H9 (cell line): Measurements from ENCODE around the gene KCNA5. TPM values are rescaled to one million over a fixed set of nuclear protein-coding genes. Genes with fewer than 3 reads are reported as not detected.

Experiments used
- DNase-seq: peaks from one replicate; pipeline ENCODE4 v3.0.0-alpha.2; 2017
- H2AFZ ChIP-seq: one replicate; pipeline ENCODE4 v1.6.1; 2013; ENCODE audit warnings: mild to moderate bottlenecking, low read length, control low read depth, moderate library complexity
- H2AK5ac ChIP-seq: 2 replicates; pipeline ENCODE4 v1.6.1; 2013; ENCODE audit warnings: low read length, control low read depth, mixed read lengths; ENCODE audit not compliant: insufficient read length
- H2BK120ac ChIP-seq: one replicate; pipeline ENCODE4 v1.6.1; 2013; ENCODE audit warnings: low read depth, mild to moderate bottlenecking, low read length, control low read depth, inconsistent platforms; ENCODE audit not compliant: poor library complexity, severe bottlenecking
- H2BK12ac ChIP-seq: 2 replicates; pipeline ENCODE4 v1.6.1; 2013; ENCODE audit warnings: low read length, control low read depth, mixed read lengths, low read depth; ENCODE audit not compliant: insufficient read length
- H2BK15ac ChIP-seq: 2 replicates; pipeline ENCODE4 v1.6.1; 2013; ENCODE audit warnings: low read depth, low read length, control low read depth
- H2BK20ac ChIP-seq: one replicate; pipeline ENCODE4 v1.6.1; 2013; ENCODE audit warnings: low read depth, mild to moderate bottlenecking, low read length, control low read depth, inconsistent platforms; ENCODE audit not compliant: poor library complexity, severe bottlenecking
- H2BK5ac ChIP-seq: 2 replicates; pipeline ENCODE4 v1.6.1; 2013; ENCODE audit warnings: low read length, control low read depth, mixed read lengths; ENCODE audit not compliant: insufficient read length
- H3K14ac ChIP-seq: 2 replicates; pipeline ENCODE4 v1.6.1; 2013; ENCODE audit warnings: low read length, control low read depth; ENCODE audit not compliant: insufficient read depth
- H3K18ac ChIP-seq: 2 replicates; pipeline ENCODE4 v1.6.1; 2013; ENCODE audit warnings: low read depth, mild to moderate bottlenecking, mixed read lengths, low read length, control low read depth; ENCODE audit not compliant: insufficient read length
- H3K23ac ChIP-seq: 2 replicates; pipeline ENCODE4 v1.6.1; 2013; ENCODE audit warnings: low read length, control low read depth, mixed read lengths, low read depth; ENCODE audit not compliant: insufficient read length
- H3K23me2 ChIP-seq: 2 replicates; pipeline ENCODE4 v1.6.1; 2013; ENCODE audit warnings: low read depth, mild to moderate bottlenecking, mixed read lengths, low read length, control low read depth; ENCODE audit not compliant: insufficient read length, poor library complexity, severe bottlenecking
- H3K27ac ChIP-seq: 2 replicates; pipeline ENCODE4 v1.5.1; 2013; ENCODE audit warnings: low read length, control low read depth, mixed read lengths, low read depth; ENCODE audit not compliant: insufficient read length
- H3K27me3 ChIP-seq: 2 replicates; pipeline ENCODE4 v1.6.1; 2013; ENCODE audit warnings: low read length, control low read depth, inconsistent platforms; ENCODE audit not compliant: insufficient read depth
- H3K4ac ChIP-seq: 2 replicates; pipeline ENCODE4 v1.6.1; 2013; ENCODE audit warnings: low read depth, mild to moderate bottlenecking, control low read depth, inconsistent platforms, low read length, moderate library complexity
- H3K4me1 ChIP-seq: 2 replicates; pipeline ENCODE4 v1.6.1; 2013; ENCODE audit warnings: low read length, control low read depth, inconsistent platforms; ENCODE audit not compliant: insufficient read depth
- H3K4me2 ChIP-seq: 2 replicates; pipeline ENCODE4 v1.6.1; 2013; ENCODE audit warnings: low read length, control low read depth, mixed read lengths; ENCODE audit not compliant: insufficient read length, insufficient read depth
- H3K56ac ChIP-seq: 2 replicates; pipeline ENCODE4 v1.6.1; 2013; ENCODE audit warnings: low read depth, mild to moderate bottlenecking, mixed read lengths, low read length, control low read depth; ENCODE audit not compliant: insufficient read length
- H3K79me1 ChIP-seq: 2 replicates; pipeline ENCODE4 v1.6.1; 2013; ENCODE audit warnings: low read depth, mild to moderate bottlenecking, moderate library complexity, low read length, control low read depth, inconsistent platforms; ENCODE audit not compliant: insufficient read depth, poor library complexity, severe bottlenecking
- H3K79me2 ChIP-seq: 2 replicates; pipeline ENCODE4 v1.6.1; 2013; ENCODE audit warnings: low read length, control low read depth, inconsistent platforms; ENCODE audit not compliant: insufficient read depth
- H3K9ac ChIP-seq: 2 replicates; pipeline ENCODE4 v1.6.1; 2013; ENCODE audit warnings: low read length, control low read depth, mixed read lengths; ENCODE audit not compliant: insufficient read length; ENCODE audit errors: extremely low read depth
- H3K9me3 ChIP-seq: one replicate; pipeline ENCODE4 v1.6.1; 2013; ENCODE audit warnings: low read depth, low read length, inconsistent platforms; ENCODE audit not compliant: control insufficient read depth
- H3T11ph ChIP-seq: one replicate; pipeline ENCODE4 v1.6.1; 2013; ENCODE audit warnings: mild to moderate bottlenecking, low read length, control low read depth, inconsistent platforms
- H4K20me1 ChIP-seq: one replicate; pipeline ENCODE4 v1.6.1; 2013; ENCODE audit not compliant: control insufficient read depth, insufficient read length, insufficient read depth
- H4K5ac ChIP-seq: 2 replicates; pipeline ENCODE4 v1.6.1; 2013; ENCODE audit warnings: low read depth, mild to moderate bottlenecking, mixed read lengths, low read length, control low read depth; ENCODE audit not compliant: insufficient read length
- H4K8ac ChIP-seq: replicated peaks from 2 replicates; pipeline ENCODE4 v1.6.1; 2013; ENCODE audit warnings: low read length, control low read depth, mixed read lengths, low read depth; ENCODE audit not compliant: insufficient read length
- H4K91ac ChIP-seq: 2 replicates; pipeline ENCODE4 v1.6.1; 2013; ENCODE audit warnings: low read depth, mild to moderate bottlenecking, moderate library complexity, mixed read lengths, low read length, control low read depth; ENCODE audit not compliant: insufficient read length
- H3K27ac Mint-ChIP-seq, 3 experiments: 2 replicates in 2 of 3; 3 replicates in 1 of 3; pipeline ENCODE4 v1.8.0; 2020 to 2021; ENCODE audit warnings: mixed read lengths in 3 of 3, mild to moderate bottlenecking in 1 of 3, moderate library complexity in 1 of 3
- H3K27me3 Mint-ChIP-seq: 2 replicates; pipeline ENCODE4 v1.8.0; 2021; ENCODE audit warnings: low read depth, mild to moderate bottlenecking, moderate library complexity, mixed read lengths
- H3K36me3 Mint-ChIP-seq, 3 experiments: 2 replicates in 2 of 3; 3 replicates in 1 of 3; pipeline ENCODE4 v1.8.0; 2020 to 2021; ENCODE audit warnings: low read depth in 3 of 3, mixed read lengths in 3 of 3; ENCODE audit not compliant: insufficient read depth in 1 of 3
- H3K4me1 Mint-ChIP-seq, 2 experiments: 2 replicates each; pipeline ENCODE4 v1.8.0; 2020; ENCODE audit warnings: mixed read lengths in 2 of 2
- H3K4me3 Mint-ChIP-seq, 2 experiments: 2 replicates in 1 of 2; 3 replicates in 1 of 2; pipeline ENCODE4 v1.8.0; 2020 to 2021; ENCODE audit warnings: mild to moderate bottlenecking in 2 of 2, mixed read lengths in 2 of 2, moderate library complexity in 1 of 2
- H3K9me3 Mint-ChIP-seq, 2 experiments: 2 replicates in 1 of 2; 3 replicates in 1 of 2; pipeline ENCODE4 v1.8.0; 2020; ENCODE audit warnings: mild to moderate bottlenecking in 2 of 2, mixed read lengths in 2 of 2, moderate library complexity in 1 of 2
- CTCF ChIP-seq: fragments of 200-600 bp; sonication (generic); conservative IDR thresholded peaks from 3 replicates; pipeline ENCODE4 v1.8.0; 2021; ENCODE audit warnings: antibody characterized with exemption, mild to moderate bottlenecking
- WGBS: extraction: QIAGEN DNeasy Blood & Tissue Kit; methylation state at CpG from one replicate; pipeline ENCODE4 v1.1.7; 2013; ENCODE audit warnings: missing lambda C conversion rate, low lambda C conversion rate, mixed read lengths; ENCODE audit not compliant: insufficient read length; ENCODE audit errors: extremely low coverage; 5-methylcytosine and 5-hydroxymethylcytosine counted together
- total RNA-seq: library from RNA; stranded (reverse); gene quantifications from 2 replicates; pipeline ENCODE4 v1.2.1, GENCODE V29; 2021

KCNA5 gene
- total RNA-seq, 1 experiment from 2014 or later = 0.22 TPM

GRCh38 chr12:5070090-5070489 is 26.4 kb downstream of the KCNA5 start:
- H3K4me2 ChIP-seq = no peak overlapping the region
- H3K36me3 Mint-ChIP-seq = no peaks in the 10 kb centered on the region
- WGBS = no CpG with 5 or more reads among the region's 3 CpGs
- H3K23ac ChIP-seq = no peak overlapping the region
- no peak overlapping the region for H3T11ph ChIP-seq
- H3K79me2 ChIP-seq = no peaks in the 10 kb centered on the region
- DNase-seq = no peak
- H2AFZ ChIP-seq = no peak overlapping the region
- H3K27me3 ChIP-seq = no peaks in the 10 kb centered on the region
- no peak overlapping the region for H3K18ac ChIP-seq
- H4K8ac ChIP-seq = no peak overlapping the region
- no peak overlapping the region for H2BK5ac ChIP-seq
- H3K9me3 Mint-ChIP-seq = no peaks in the 10 kb centered on the region
- H3K14ac ChIP-seq = no peak overlapping the region
- H4K5ac ChIP-seq = no peak overlapping the region
- H3K4me3 Mint-ChIP-seq = no peak overlapping the region
- H3K4me1 ChIP-seq = no peaks in the 10 kb centered on the region; the same call in 1 of the 2 replicates
- H3K4me1 Mint-ChIP-seq = peaks cover 24 to 38% of the 10 kb centered on the region in 2 experiments
- no peak overlapping the region for H2AK5ac ChIP-seq
- no peaks in the 10 kb centered on the region for H3K79me1 ChIP-seq
- no peaks in the 10 kb centered on the region for H4K20me1 ChIP-seq
- H3K4ac ChIP-seq = no peak overlapping the region
- no peak overlapping the region for H3K56ac ChIP-seq
- no peak for TF ChIP-seq CTCF
- no peak overlapping the region for H2BK15ac ChIP-seq
- no peak overlapping the region for H2BK120ac ChIP-seq
- no peaks in the 10 kb centered on the region for H3K23me2 ChIP-seq
- peaks cover 3% of the 10 kb centered on the region for H3K27me3 Mint-ChIP-seq
- no peak overlapping the region for H4K91ac ChIP-seq
- no peak overlapping the region for H2BK12ac ChIP-seq
- no peak overlapping the region for H3K27ac ChIP-seq
- no peak overlapping the region for H2BK20ac ChIP-seq
- H3K9me3 ChIP-seq = no peaks in the 10 kb centered on the region
- no peak overlapping the region for H3K9ac ChIP-seq
- no peak overlapping the region for H3K27ac Mint-ChIP-seq
